GF-D8 (cell line): ENCODE results near the gene SLC35E3.
"Not testable (repeated sequence)": the region's sequence is repeated elsewhere in the genome, so short reads cannot be mapped to it uniquely, and the experiment has no call there.

Experiments used
- DNase-seq: peaks from one replicate; lab custom pipeline; 2025; lab: John Stamatoyannopoulos, UW

SLC35E3 gene

DNA sequence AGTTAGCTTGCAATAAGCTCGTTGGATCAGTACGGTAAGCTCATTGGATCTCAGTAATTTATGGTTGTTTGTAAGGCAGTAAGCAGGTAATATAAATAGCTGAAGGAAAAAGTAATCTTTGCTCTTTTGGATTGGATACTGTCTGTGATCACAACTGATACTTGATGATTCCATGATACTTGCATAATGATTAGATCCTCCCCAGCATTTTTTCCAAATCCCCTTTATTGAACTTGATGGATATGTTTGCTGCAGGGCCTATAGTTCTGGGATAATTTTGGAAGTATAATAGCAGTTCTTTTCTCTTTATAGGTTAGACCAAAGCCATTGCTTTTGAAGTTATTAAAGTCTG, 67.2 kb downstream of the SLC35E3 start:
- DNase-seq: no peak

DNA sequence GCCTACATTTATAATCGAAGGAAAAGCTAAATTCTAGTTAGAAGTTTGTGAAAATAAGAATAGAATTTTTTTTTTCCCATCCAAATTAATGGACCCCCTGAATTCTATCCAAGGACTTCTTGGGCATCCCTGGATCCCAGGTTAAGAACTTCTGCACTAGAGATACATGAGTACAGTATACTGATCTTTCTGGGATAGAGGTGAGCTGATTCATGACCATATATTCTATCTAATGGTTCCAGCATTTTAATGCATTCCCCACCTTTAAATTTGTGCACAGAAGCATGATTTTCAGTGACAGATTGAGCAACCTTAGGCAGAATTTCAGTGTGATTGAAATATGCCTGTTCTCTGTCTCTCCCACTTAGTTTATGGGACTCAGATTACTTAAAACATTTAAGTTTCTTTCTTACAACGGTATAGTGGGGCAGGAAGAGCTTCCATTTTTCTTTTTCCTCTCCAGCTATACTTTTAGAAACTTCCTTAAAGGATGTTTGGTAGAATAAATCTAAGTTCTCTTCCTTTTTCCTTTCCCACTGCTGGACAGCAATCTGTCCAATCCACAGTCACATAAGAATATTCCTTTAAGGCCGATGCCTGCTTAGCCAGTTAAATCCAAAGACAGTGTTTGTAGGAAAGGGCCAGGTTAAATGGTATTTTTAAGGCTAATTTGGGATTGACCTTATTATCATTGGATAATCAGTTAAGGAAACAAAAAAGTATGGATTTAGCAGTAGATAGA, 68.7 kb downstream of the SLC35E3 start:
- no peak for DNase-seq

DNA sequence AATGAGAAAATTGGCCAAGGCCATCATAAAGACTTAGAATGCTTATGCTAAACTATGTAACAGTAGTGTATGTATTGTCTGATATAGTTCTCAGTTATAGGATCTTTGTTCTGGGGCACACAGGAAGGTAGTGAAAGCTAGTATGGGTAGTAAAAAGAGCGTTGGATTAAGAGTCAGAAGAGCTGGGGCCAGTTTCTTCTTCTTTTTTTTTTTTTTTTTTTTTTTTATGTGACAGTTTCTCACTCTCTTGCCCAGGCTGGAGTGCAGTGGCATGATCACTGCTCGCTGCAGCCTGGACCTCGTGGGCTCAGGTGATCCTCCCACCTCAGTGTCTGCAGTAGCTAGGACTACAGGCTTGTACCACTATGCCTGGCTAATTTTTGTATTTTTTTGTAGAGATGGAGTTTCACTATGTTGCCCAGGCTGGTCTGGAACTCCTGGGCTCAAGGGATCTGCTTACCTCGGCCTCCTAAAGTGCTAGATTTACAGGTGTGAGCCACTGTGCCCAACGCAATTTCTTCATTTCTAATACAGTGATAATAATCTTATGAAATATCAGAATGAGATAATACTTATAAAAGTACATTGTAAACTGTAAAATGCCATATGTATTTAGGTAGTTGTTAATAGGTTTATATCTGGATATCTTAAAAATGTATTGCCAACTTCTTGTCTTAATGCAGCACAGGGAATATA, 69.4 kb downstream of the SLC35E3 start:
- DNase-seq: no peak

DNA sequence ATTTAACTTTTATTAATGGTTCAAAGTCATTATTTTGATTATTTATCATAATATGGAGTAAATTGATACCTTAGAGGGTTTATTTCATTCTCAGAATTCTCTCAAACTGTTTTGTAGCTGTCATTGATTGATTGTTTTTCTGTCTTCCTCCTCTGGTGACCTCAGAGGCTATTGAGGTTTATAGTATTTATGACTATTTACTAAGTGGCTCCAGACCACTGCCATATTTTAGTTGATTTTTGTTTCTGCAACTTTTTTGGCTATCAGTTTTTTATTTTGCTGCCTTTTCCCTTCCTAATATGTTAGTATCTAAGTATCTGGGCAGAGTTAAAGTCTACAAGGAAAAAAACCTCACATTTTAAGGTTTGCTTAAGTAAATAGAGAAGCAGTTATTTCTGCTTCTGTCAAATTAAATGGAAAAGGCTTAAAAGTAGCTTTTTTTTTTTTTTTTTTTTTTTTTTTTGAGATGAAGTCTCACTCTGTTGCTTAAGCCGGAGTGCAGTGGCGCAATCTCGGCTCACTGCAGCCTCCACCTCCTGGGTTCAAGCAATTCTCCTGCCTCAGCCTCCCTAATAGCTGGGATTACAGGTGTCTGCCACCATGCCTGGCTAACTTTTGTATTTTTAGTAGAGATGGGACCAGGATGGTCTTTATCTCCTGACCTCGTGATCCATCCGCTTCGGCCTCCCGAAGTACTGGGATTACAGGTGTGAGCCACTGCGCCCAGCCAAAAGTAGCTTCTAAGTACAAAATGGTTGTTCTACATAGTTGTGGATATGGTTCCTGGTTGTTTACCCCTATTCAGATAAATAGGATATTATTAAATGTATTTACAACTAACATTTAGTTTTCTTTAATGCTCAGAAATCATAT, 70.2 kb downstream of the SLC35E3 start:
- no peak for DNase-seq

DNA sequence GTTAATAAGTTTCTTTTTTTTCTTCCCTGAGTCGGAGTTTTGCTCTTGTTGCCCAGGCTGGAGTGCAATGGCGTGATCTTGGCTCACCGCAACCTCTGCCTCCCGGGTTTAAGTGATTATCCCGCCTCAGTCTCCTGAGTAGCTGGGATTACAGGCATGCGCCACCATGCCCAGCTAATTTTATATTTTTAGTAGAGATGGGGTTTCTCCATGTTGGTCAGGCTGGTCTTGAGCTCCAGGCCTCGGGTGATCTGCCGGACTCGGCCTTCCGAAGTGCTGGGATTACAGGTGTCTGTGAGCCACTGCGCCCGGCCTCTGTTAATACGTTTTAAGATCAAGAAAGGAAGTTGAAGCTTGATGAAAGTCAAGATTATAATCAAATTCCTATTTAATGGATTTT, 73.5 kb downstream of the SLC35E3 start:
- not testable (repeated sequence) for DNase-seq

DNA sequence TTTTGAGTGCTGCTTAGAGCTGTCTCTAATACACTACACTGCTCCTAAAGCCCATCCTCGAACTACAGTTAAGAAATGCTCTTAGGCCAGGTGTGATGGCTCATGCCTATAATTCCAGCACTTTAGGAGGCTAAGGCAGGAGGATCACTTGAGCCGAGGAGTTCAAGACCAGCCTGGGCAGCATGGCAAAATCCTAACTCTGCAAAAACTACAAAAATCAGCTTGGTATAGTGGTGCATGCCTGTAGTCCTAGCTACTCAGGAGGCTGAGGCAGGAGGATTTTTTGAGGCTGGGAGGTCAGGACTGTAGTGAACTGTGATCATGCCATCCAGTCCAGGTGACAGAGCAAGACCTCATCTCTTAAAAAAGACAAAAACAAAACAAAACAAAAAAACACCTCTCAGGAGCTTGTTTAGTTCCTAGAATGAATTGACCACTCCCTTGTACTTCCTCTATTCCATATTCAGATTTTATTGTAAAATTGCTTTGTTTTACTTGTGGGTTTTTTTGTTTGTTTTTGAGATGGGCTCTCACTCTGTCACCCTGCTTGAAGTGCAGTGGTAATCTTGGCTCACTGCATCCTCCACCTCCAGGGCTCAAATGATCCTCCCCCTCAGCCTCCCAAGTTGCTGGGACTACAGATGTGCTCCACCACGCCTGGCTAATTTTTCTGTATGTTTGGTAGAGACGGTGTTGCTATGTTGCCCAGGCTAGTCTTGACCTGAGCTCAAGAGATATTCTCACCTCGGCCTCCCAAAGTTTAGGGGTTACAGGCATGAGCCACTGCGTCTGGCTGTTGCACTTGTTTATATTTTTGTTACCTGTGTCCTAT, 75.6 kb downstream of the SLC35E3 start:
- DNase-seq: no peak

DNA sequence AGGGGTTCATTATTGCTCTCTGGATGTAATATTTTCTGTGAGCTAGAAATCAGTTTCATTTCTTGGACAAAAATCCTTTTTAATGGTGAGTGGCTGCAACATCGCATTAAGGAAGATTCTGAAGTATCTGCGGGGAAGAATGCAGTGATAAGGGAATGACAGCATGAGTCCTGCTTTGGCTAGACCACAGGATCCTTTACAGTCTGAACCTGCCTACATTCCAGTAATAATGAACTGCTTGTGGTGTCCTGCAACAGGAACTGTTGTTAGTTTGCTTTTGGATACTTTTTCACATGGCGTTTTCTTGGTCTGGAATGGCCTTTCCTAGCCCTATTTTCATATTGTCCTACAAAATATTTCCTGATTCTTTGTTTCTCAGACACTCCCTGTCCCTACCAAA, 77.7 kb downstream of the SLC35E3 start:
- no peak for DNase-seq

DNA sequence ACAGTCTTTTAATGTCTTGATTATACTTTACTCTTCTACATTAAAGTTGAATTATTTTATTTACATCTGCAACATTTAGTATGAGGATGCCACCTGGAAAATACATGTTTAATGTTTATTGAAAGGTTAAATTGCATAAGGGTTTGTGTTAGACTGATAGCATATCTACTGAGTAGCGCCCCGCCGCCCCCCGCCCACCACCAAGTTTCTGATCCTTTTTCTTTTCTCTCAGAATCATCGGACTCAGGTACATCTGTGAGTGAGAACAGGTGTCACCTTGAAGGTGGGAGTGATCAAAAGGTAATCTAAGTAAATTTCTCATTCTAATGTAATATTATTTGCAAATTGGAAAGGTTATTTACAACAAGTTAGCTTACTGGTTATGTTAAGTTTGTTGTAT, 78.2 kb downstream of the SLC35E3 start:
- no peak for DNase-seq

DNA sequence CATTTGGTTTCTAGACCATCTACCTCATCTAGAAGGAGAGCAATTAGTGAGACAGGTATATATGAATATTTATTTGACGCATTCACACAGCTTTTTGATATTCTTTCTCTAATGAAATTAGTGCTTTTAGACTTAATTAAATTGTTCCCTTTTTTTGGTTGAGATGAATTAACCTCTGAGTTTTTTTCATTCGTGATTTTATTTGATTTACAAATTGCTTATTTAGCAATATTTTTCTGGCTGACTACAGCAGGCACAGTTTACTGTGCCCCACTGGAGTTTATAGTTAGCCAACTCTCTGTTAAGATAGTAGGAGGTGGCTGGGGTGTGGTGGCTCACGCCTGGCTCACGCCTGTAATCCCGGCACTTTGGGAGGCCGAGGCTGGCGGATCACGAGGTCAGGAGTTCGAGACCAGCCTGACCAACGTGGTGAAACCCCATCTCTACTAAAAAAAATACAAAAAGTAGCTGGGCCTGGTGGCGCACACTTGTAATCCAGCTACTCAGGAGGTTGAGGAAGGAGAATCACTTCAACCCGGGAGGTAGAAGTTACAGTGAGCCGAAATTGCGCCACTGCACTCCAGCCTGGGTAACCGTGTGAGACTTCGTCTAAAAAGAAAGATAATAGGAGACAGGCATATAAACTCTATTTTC, 78.7 kb downstream of the SLC35E3 start:
- no peak for DNase-seq

DNA sequence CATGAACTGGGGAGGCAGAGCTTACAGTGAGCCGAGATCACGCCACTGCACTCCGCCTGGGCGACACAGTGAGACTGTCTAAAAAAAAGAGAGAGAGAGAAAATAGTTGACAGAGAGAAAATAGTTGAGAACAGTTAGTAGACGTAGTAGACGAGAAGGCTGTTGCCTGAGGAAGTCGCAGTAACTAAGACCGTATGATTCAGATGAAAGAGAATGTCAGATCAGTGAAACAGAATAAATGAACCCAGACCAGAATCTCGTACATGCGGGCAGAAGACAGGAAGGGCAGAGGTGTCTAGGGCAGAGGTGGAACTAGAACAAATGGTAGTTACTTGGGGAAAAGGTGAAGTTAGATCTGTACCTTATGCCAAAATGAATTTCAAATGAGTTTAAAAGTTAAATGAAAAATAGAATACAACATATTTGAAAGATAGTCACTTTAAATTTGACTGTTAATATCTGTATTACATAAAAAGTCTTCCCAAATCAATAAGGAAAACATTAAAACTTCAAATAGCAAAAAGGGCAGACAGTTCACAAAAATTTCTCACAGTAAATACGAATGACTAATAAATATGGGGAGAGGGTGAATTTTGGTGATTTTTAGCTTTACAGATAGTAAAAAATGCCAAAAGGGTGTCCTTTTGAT, 79.7 kb downstream of the SLC35E3 start:
- DNase-seq: no peak

DNA sequence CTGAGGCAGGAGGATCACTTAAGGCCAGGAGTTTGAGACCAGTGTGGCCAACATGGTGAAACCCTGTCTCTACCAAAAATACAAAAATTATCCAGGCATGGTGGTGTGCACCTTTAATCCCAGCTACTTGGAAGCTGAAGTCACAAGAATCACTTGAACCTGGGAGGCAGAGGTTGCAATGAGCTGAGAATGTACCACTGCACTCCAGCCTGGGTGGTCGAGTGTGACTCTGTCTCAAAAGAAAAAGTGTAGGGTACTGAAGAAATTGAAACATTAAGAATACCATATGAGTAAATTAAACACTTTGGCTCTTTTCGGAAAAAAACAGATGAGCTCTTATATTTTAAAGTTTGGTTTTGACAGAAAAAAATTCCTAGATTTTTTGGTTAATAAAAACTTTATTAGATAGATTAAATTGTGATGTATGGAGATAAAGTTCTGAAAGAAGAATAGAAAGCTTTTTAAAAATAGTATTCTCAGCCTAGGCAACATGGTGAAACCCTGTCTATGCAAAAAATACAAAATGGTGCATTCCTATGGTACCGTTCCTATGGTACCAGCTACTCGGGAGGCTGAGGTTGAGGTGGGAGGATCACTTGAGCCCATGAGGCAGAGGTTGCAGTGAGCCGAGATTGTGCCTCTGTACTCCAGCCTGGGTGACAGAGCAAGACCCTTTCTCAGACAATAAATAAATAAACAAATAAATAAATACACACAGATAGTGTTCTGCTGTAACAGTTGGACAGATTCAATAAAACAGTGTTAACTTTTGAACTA, 82.1 kb downstream of the SLC35E3 start:
- no peak for DNase-seq

DNA sequence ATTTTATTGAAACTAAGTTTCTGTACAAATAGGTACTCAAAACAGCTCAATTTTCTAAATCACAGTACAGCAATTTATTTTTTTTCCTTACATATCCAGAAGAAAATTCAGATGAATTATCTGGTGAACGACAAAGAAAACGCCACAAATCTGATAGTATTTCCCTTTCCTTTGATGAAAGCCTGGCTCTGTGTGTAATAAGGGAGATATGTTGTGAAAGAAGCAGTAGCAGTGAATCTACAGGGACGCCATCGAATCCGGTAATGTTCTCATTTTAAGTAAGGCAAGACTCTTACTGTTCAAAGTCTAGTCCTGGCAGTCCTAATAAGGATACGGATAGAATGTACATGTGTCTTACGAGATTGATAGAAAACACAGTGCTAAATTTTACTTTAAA, 82.7 kb downstream of the SLC35E3 start:
- DNase-seq: no peak
